HUES48 (cell line): Measurements from ENCODE around the gene RPL7A.
A peak's percentile ranks its signal among the peaks of the same experiment; 100 is the strongest.
"Not testable (repeated sequence)": the region's sequence is repeated elsewhere in the genome, so short reads cannot be mapped to it uniquely, and the experiment has no call there.

Experiments
- H3K27ac ChIP-seq: one replicate; pipeline ENCODE4 v1.7.0; 2013; ENCODE audit warnings: low read depth, low read length, inconsistent platforms
- H3K27me3 ChIP-seq: 2 replicates; pipeline ENCODE4 v1.6.1; 2013; ENCODE audit warnings: mild to moderate bottlenecking, low read length; ENCODE audit not compliant: control insufficient read depth, insufficient read depth
- H3K36me3 ChIP-seq: 2 replicates; pipeline ENCODE4 v1.6.1; 2013; ENCODE audit warnings: low read length; ENCODE audit not compliant: control insufficient read depth, insufficient read depth
- H3K4me1 ChIP-seq: 2 replicates; pipeline ENCODE4 v1.6.1; 2013; ENCODE audit warnings: mild to moderate bottlenecking, low read length; ENCODE audit not compliant: control insufficient read depth, insufficient read depth
- H3K4me3 ChIP-seq: 2 replicates; pipeline ENCODE4 v1.5.1; 2013; ENCODE audit warnings: mild to moderate bottlenecking, low read depth, low read length
- H3K9ac ChIP-seq: 2 replicates; pipeline ENCODE4 v1.6.1; 2013; ENCODE audit warnings: mild to moderate bottlenecking, low read depth, low read length, moderate library complexity
- H3K9me3 ChIP-seq: 2 replicates; pipeline ENCODE4 v1.6.1; 2013; ENCODE audit warnings: low read length; ENCODE audit not compliant: control insufficient read depth, insufficient read depth

RPL7A gene

GRCh38 chr9:133371261-133371711 is 23.3 kb downstream of the RPL7A start:
- Histone ChIP-seq H3K27me3 (no peaks in the 10 kb centered on the region), H3K4me1 (0 out of 2 replicates have a peak, but pooled peaks cover 6% of the 10 kb centered on the region), H3K36me3 (peaks cover 70% of the 10 kb centered on the region), H3K9me3 (no peaks in the 10 kb centered on the region), H3K4me3 (no peak overlapping the region), H3K9ac (no peak overlapping the region), H3K27ac (no peak overlapping the region)

DNA sequence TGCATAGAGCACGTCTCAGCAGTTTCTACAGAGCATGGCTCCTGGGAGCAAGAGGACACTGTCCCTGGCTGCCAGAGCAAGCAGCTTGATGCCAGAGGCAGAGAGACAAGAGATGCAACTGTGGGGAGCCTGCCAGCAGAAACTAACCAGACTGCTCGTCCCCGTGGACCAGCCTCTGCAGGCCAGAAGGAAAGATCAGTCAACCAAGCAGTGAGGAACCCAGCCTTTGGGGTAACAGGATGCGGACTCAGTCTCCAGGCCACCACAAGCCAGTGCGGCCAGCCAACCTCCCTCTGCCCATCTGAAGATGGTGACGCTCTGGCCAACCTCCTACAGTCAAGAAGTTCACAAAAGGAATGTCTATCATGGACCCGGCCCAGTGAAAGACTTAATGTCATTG is 24.1 kb downstream of the RPL7A start:
- Histone ChIP-seq H3K36me3 (peaks cover 62% of the 10 kb centered on the region), H3K4me3 (no peak overlapping the region)

DNA sequence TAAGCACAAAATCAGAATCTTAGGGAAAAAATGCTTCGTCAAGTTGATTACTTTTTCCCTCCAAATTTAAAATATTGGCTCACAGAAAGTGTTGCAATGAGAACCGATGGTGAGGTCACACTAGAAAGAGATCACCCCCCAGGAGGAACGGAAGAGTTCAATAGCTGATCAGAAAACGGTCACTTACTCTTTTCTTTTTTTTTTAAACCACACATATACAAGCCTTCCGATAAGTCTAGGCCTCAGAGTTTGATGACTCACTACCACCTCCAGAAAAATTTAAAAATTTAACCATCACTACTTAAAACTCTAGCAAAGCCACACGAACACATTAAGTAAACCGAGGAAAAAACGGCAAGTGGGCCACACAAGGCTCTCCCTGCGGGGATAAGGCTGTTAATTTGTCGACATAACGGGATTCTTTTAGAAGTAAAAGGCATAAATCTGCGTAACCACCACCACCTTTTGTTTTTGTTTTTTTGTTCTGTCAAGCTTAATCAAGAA is 26.6 kb downstream of the RPL7A start:
- Histone ChIP-seq H3K4me1 (peaks cover 6% of the 10 kb centered on the region; the same call in 1 of the 2 replicates), H3K36me3 (peaks cover 38% of the 10 kb centered on the region), H3K27me3 (peaks cover 8% of the 10 kb centered on the region; the same call in 1 of the 2 replicates), H3K9ac (peak overlapping the region; percentile 91), H3K4me3 (peak overlapping the region; percentile 96), H3K9me3 (no peaks in the 10 kb centered on the region), H3K27ac (peak overlapping the region; percentile 86)

More for the DNA sequence above, 24.1 kb downstream of the RPL7A start:
- Histone ChIP-seq H3K9me3 (no peaks in the 10 kb centered on the region), H3K27me3 (peaks cover 7% of the 10 kb centered on the region; the same call in 1 of the 2 replicates), H3K9ac (no peak overlapping the region), H3K27ac (no peak overlapping the region), H3K4me1 (0 out of 2 replicates have a peak, but pooled peaks cover 6% of the 10 kb centered on the region)

- peak overlapping the region; percentile 96 for H3K4me3 ChIP-seq
- peak overlapping the region; percentile 91 for H3K9ac ChIP-seq
- no peaks in the 10 kb centered on the region for H3K9me3 ChIP-seq
- H3K27me3 ChIP-seq: peaks cover 8% of the 10 kb centered on the region; the same call in 1 of the 2 replicates
- H3K36me3 ChIP-seq: peaks cover 33% of the 10 kb centered on the region
- H3K27ac ChIP-seq: peak overlapping the region; percentile 86
- H3K4me1 ChIP-seq: peaks cover 6% of the 10 kb centered on the region; the same call in 1 of the 2 replicates
Observed at GRCh38 chr9:133375116-133375723, 27.2 kb downstream of the RPL7A start.

GRCh38 chr9:133375724-133376654 is 28.0 kb downstream of the RPL7A start, which contains the start of the genes STKLD1 and SURF4:
TSS of gene STKLD1 (plus strand) at chr9:133376366. CDS start at chr9:133376474, 108 bp downstream.
TSS of gene SURF4 (minus strand) at chr9:133376060. CDS start at chr9:133375969, 91 bp downstream.
- H3K4me3 ChIP-seq: peak within 1 kb of the TSS; percentile 96
- no peaks in the 10 kb centered on the region for H3K9me3 ChIP-seq
- H3K27ac ChIP-seq: peak within 1 kb of the TSS; percentile 86
- H3K36me3 ChIP-seq: peaks cover 25% of the 10 kb centered on the region
- peak within 1 kb of the TSS; percentile 91 for H3K9ac ChIP-seq
- H3K4me1 ChIP-seq: peaks cover 6% of the 10 kb centered on the region; the same call in 1 of the 2 replicates
- H3K27me3 ChIP-seq: peaks cover 8% of the 10 kb centered on the region; the same call in 1 of the 2 replicates

DNA sequence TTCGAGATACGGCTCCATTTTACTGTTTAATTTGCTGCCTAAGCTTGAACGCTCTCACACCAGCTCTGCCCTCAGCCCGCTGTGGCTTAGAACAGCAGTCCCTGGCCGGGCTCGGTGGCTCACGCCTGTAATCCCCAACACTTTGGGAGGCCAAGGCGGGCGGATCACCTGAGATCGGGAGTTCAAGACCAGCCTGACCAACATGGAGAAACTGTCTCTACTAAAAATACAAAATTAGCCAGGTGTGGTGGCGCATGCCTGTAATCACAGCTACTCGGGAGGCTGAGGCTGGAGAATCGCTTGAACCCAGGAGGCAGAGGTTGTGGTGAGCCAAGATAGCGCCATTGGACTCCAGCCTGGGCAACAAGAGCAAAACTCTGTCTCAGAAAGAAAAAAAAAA is 29.3 kb downstream of the RPL7A start:
- not testable (repeated sequence) for H3K9me3 ChIP-seq, H3K27ac ChIP-seq, H3K27me3 ChIP-seq, H3K4me1 ChIP-seq, H3K9ac ChIP-seq, H3K4me3 ChIP-seq
- H3K36me3 ChIP-seq: peaks cover 16% of the 10 kb centered on the region

GRCh38 chr9:133377721-133378216 is 29.8 kb downstream of the RPL7A start:
- Histone ChIP-seq H3K9me3 (no peaks in the 10 kb centered on the region), H3K36me3 (peaks cover 11% of the 10 kb centered on the region), H3K27ac (no peak overlapping the region), H3K27me3 (peaks cover 8% of the 10 kb centered on the region; the same call in 1 of the 2 replicates), H3K4me3 (no peak overlapping the region), H3K4me1 (peaks cover 6% of the 10 kb centered on the region; the same call in 1 of the 2 replicates), H3K9ac (no peak overlapping the region)

- Histone ChIP-seq H3K27ac (no peak overlapping the region), H3K9ac (no peak overlapping the region), H3K27me3 (peaks cover 8% of the 10 kb centered on the region; the same call in 1 of the 2 replicates)
Observed at GRCh38 chr9:133378408-133378962, 30.5 kb downstream of the RPL7A start.

DNA sequence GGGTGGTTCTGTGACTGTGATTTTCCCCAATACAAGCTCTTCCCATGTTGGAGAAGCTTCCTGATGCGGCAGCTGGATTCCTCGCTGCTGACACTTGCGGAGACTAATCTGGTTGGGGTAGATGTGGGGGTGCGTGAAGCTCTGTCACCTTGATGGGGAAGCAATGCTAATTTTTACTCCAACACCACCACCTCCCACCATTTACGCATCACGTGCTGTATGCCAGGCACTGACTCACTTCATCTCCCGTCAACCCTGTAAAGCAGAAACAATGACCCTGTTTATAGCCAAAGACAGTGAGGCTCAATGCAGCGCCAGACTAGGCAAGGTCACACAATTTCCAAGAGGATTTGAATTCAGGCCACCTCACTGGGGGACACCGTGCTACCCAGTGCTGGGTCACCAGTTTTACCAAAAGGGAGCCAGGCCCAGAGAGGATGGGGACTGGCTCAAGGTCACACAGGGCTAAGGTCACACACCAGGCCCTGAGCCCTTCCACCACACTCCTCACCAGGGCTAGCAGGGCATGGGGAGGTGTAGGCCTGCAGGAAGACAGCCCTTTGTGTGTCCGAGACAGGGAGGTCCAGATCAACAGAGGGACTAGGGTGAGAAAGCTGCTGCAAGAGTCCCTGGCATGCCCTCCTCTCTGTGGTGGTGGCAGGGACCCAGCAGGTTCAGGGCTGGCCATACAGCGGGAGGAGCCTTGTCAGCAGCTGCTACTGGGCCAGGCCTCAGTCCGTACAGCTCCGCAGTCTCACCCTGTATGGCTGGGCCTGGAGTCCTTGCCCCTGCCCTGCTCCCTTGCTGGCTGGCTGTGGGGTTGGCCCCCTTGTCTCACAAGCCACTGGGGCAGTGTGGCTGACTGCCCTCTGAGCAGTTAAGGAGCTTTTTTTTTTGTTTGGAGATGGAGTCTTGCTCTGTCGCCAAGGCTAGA is 31.4 kb downstream of the RPL7A start:
- no peak overlapping the region for H3K9ac ChIP-seq

More at GRCh38 chr9:133378408-133378962, 30.5 kb downstream of the RPL7A start:
- Histone ChIP-seq H3K4me3 (no peak overlapping the region), H3K4me1 (peaks cover 6% of the 10 kb centered on the region; the same call in 1 of the 2 replicates), H3K9me3 (peaks cover 3% of the 10 kb centered on the region; the same call in 1 of the 2 replicates), H3K36me3 (peaks cover 4% of the 10 kb centered on the region; the same call in 1 of the 2 replicates)

More for the DNA sequence above, 31.4 kb downstream of the RPL7A start:
- no peak overlapping the region for H3K27ac ChIP-seq
- peaks cover 5% of the 10 kb centered on the region; the same call in 1 of the 2 replicates for H3K4me1 ChIP-seq
- peaks cover 8% of the 10 kb centered on the region; the same call in 1 of the 2 replicates for H3K27me3 ChIP-seq
- peaks cover 3% of the 10 kb centered on the region; the same call in 1 of the 2 replicates for H3K9me3 ChIP-seq
- H3K36me3 ChIP-seq: no peaks in the 10 kb centered on the region
- no peak overlapping the region for H3K4me3 ChIP-seq
